ENCODE measurements around the gene HMGN3.

The HMGN3 gene

DNA sequence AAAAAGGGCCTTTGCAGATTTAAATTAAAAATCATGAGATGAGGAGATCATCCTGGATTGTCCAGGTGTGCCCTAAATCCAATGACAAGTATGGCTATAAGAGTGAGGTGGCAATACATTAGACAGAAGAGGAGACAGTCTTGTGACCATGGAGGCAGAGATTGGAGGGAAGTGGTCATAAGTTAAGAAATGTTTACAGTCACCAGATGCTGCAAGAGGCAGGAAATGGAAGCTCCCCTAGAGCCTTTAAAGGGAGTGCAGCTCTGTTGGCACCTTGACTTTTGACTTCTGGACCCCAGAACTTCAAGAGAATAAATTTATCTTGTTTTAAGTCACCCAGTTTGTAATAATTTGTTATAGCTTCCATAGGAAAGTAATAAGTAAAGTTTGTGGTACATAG is 61.1 kb downstream of the HMGN3 start:
- DNase-seq = no peak

- DNase-seq = no peak
Observed at GRCh38 chr6:79170959-79171358, 63.5 kb downstream of the HMGN3 start.

DNA sequence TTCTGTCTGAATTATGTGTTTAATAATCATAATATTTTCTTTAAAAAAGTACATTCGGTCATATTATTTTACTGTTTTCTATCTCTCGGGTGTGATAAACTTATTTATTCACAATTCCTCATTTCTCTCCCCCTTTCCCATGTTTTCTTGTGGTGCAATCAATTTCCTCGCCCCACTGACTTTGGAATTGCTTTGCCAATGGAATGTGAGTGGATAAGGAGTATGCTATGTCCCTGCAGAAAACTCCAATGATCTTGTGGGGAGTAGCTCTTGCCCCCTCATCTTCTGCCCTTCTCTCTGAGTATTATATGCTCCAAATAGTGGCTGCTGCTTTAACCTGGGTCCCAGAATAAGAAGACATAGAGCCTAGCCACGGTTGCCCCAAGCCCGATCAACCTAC is 64.1 kb downstream of the HMGN3 start:
- no peak for DNase-seq

GRCh38 chr6:79168695-79168980 is 65.8 kb downstream of the HMGN3 start:
- DNase-seq = no peak

DNA sequence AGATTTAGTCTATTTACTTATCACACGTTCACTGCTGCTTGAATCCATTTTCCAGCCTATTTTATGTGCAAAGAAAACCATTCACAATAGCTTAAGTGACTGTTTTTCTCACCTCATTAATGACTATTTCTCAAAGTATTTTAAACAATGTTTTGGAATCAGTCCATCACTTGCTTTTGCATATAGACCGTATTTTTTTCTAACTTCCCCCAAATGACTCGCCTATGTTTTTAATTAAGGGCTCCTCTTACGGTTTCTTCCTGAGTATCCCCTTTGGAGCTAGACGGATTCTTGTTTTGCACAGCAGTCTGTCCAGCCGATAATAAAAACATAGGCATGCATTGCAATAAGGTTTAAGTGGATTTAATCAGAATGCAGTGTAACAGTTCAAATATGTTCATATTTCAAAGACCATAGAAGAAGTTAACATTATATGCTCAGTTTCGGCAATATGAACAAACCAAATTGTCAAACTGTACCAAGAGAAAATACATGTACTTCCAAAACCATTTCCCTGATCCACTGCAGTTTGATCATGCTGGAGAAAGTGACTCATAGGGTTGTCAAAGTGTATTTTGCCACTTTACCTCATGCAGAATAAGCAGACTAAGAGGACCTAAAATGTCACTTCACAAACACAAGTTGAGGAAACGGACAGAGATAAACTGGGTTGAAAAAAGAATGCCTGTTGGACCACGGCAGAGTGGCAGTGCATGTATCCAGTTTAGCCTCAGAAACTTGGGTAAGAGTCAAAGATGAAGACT is 66.4 kb downstream of the HMGN3 start:
- no peak for DNase-seq

GRCh38 chr6:79159846-79160245 is 74.6 kb downstream of the HMGN3 start:
- DNase-seq = no peak

DNA sequence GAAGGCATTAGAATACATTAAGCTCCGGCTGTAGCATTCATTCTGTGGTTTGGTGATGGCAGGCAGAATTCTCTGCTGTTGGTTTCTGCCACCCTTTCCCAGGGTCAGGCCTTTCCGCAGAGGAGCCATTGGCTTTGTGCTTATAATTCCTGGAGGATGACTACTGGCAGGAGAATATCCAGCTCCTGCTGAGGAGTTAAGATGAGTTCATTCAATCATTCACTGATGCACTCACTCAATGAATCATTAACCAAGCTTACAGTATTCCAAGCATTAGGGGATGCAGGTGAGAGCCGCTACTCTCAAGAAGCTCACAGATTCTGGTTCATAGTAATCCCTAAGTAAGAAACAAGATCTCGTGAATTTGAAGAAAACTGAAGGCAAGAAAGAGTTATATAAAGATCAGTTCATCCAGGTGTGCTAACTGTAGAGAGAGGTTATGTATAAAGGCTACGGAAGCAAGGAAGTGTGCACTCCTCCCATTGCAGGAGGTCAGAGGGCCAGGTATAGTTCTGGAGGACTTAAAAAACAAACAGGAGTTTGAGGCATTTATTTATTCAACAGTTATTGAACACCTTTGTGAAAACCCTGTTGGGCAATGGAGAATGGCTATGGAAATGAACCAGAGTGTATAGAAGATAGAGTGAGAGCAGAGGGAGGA is 75.5 kb downstream of the HMGN3 start:
- no peak for DNase-seq

GRCh38 chr6:79157961-79158644 is 76.4 kb downstream of the HMGN3 start:
- no peak for DNase-seq

GRCh38 chr6:79152269-79152737 is 82.2 kb downstream of the HMGN3 start:
- DNase-seq = no peak

Measured in DMS79 treated with DMSO at 0.1 percent for 48 hours (cell line).